Kidney (tissue), 14 donors: Measurements from ENCODE around the gene NRG2. TPM values are rescaled to one million over a fixed set of nuclear protein-coding genes. Genes with fewer than 3 reads are reported as not detected.

ENCODE experiments used
- DNase-seq, 5 donors: peaks; one replicate each; pipeline ENCODE4 v3.0.0-alpha.2; 2013 to 2020
- FAIRE-seq: peaks from 2 replicates; lab custom pipeline; 2012; peaks lifted over from hg19 to GRCh38; lab: Jason Lieb, UNC
- H3K27ac ChIP-seq, 2 donors: one replicate each; pipeline ENCODE4 v1.7.0; 2013; ENCODE audit warnings: low read depth in 2 of 2, low read length in 2 of 2, inconsistent platforms in 1 of 2
- H3K27me3 ChIP-seq: one replicate; pipeline ENCODE4 v1.7.1; 2013; ENCODE audit warnings: low read length, inconsistent platforms; ENCODE audit not compliant: control insufficient read depth, insufficient read depth
- H3K36me3 ChIP-seq, 3 donors: one replicate each; pipeline versions ENCODE4 v1.7.0 to v1.7.1; 2013; ENCODE audit warnings: low read length in 3 of 3, control low read depth in 1 of 3, inconsistent platforms in 1 of 3; ENCODE audit not compliant: insufficient read depth in 3 of 3, control insufficient read depth in 2 of 3
- H3K4me1 ChIP-seq, 3 donors: one replicate each; pipeline versions ENCODE4 v1.7.0 to v1.7.1; 2013; ENCODE audit warnings: low read length in 3 of 3, inconsistent platforms in 1 of 3, low read depth in 1 of 3; ENCODE audit not compliant: control insufficient read depth in 2 of 3, insufficient read depth in 2 of 3
- H3K4me3 ChIP-seq, 3 donors: one replicate each; pipeline versions ENCODE4 v1.7.0 to v1.8.1; 2013; ENCODE audit warnings: low read length in 3 of 3, control low read depth in 1 of 3, inconsistent platforms in 1 of 3
- H3K9ac ChIP-seq, 3 donors: one replicate each; pipeline versions ENCODE4 v1.7.0 to v1.7.1; 2013; ENCODE audit warnings: low read length in 3 of 3, control low read depth in 1 of 3, inconsistent platforms in 1 of 3
- H3K9me3 ChIP-seq, 3 donors: one replicate each; pipeline versions ENCODE4 v1.7.0 to v1.7.1; 2013; ENCODE audit warnings: low read length in 3 of 3, control low read depth in 1 of 3, inconsistent platforms in 1 of 3; ENCODE audit not compliant: control insufficient read depth in 2 of 3, insufficient read depth in 1 of 3
- CTCF ChIP-seq: IDR thresholded peaks from 3 replicates; pipeline ENCODE4 v1.5.1; 2012; ENCODE audit warnings: mild to moderate bottlenecking, moderate library complexity, borderline replicate concordance; ENCODE audit not compliant: insufficient read depth; ENCODE audit errors: extremely low read depth
- intact Hi-C: fragments of 100-400 bp; cut with DNase I; formaldehyde crosslinking; loops from one replicate; pipeline ENCODE4 v1.11.1; 2022
- polyA plus RNA-seq: library from polyadenylated mRNA; stranded (reverse); fragments of 350-450 nt; fragmentation: Illumina TruSeq; extraction: RNeasy Lipid Tissue Mini Kit (QIAGEN cat#74804); gene quantifications from one replicate; pipeline ENCODE4 v1.2.3, GENCODE V29; 2014; ENCODE audit warnings: low read depth, low replicate concordance; ENCODE audit not compliant: insufficient read depth
- total RNA-seq: library from RNA; stranded (reverse); fragmentation: NEBNext Ultra II Directional; extraction: Animal tissue kit (Norgen Biotek cat#: 25700); gene quantifications from one replicate; pipeline ENCODE4 v1.2.1, GENCODE V29; 2021
- donor health status: control.
- donor health status: control.
- donor health status: control.
- donor health status: control.
- donor health status: control.
- donor health status: DM: yes; HTN: yes; CAD: no.
- donor health status: Normal renal cell carcinoma (clear cell type).

The NRG2 gene
- total and polyA plus RNA-seq, 2 donors from 2014 or later, result 1.9 to 4.6 TPM

GRCh38 chr5:139877129-139877597 is 165.9 kb downstream of the NRG2 start:
- DNase-seq (no peak), FAIRE-seq (no peak)
- Histone ChIP-seq H3K9ac (no peak overlapping the region), H3K36me3 (no peaks in the 10 kb centered on the region), H3K9me3 (no peaks in the 10 kb centered on the region), H3K27me3 (no peaks in the 10 kb centered on the region), H3K27ac (no peak overlapping the region), H3K4me3 (no peak overlapping the region), H3K4me1 (peaks cover 0 to 15% (median 4%) of the 10 kb centered on the region in 3 donors)
- no peak for TF ChIP-seq CTCF
- intact Hi-C loops, result no loop called here

DNA sequence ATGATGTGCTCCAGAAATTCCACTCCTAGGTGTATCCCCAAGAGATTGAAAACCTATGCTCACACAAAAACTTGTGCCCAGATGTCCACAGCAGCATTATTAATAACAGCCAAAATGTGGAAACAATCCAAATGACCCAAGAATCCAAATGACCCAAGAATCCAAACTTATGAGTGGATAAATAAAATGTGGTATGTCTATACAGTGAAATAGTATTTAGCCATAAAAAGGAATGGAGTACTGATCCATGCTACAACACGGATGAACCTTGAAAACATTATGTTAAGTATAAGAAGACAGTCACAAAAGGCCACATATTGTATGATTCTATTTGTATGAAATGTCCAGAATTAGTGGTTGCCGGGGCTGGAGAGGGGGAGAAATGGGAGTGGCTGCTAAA is 167.1 kb downstream of the NRG2 start:
- FAIRE-seq (no peak), DNase-seq (no peak)
- Histone ChIP-seq H3K27me3 (no peaks in the 10 kb centered on the region), H3K36me3 (no peaks in the 10 kb centered on the region), H3K9ac (no peak overlapping the region), H3K9me3 (no peaks in the 10 kb centered on the region), H3K4me1 (peaks cover 0 to 15% (median 4%) of the 10 kb centered on the region in 3 donors), H3K4me3 (no peak overlapping the region), H3K27ac (no peak overlapping the region)
- no peak for TF ChIP-seq CTCF
- intact Hi-C loops, result no loop called here

GRCh38 chr5:139872851-139873794 is 170.0 kb downstream of the NRG2 start:
- Histone ChIP-seq H3K9ac (no peak overlapping the region), H3K4me1 (peaks cover 0 to 3% (median 0%) of the 10 kb centered on the region in 3 donors), H3K9me3 (no peaks in the 10 kb centered on the region), H3K27ac (no peak overlapping the region), H3K36me3 (no peaks in the 10 kb centered on the region), H3K27me3 (no peaks in the 10 kb centered on the region), H3K4me3 (no peak overlapping the region)
- no peak for FAIRE-seq
- TF ChIP-seq CTCF, result no peak
- intact Hi-C loops, result no loop called here
- peak in 1 of 5 donors; percentile 35 for DNase-seq
